ENCODE results near the gene PARD3.

PARD3 gene

DNA sequence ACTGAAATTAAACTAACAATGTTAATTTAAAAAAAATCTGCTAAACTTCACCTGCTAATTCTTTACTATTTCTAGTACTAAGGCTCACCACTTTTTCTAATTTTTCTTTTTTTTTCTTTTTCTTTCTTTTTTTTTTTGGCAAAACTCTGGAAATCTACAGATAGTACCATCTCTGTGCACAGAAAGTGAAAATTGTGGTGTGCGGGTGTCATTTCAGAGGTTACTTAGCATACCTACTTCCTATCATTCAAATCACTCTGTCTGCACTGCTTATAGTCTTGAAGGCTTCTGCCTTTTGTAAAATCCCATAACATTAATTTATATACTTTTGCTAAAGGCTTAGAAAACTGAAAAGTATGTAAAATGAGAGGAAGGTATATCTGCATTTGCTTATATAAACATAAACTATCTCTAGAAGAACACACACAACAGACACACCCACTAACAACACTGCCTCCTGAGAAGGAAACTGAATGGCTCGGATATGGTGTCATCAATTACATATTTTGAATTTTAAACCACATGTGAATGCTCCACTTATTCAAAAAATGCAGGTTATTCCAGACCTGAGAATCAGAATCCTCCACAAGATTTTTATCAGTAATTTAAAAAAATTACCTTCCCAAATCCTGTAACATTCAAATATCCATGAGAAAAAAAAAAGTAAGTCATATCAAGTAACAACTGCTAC lies 229.5 kb downstream of the PARD3 start:
- Histone ChIP-seq H3K9me3 (ENCODE audit: control insufficient read depth in 2 of 2, low read length in 2 of 2) (no peaks in the 10 kb centered on the region), H3K36me3 (ENCODE audit: control insufficient read depth in 2 of 2, insufficient read depth in 2 of 2, low read length in 2 of 2) (no peaks in the 10 kb centered on the region), H3K27me3 (ENCODE audit: control insufficient read depth in 1 of 2, insufficient read depth in 2 of 2, low read length in 2 of 2) (no peaks in the 10 kb centered on the region), H3K9ac (ENCODE audit: low read length in 2 of 2) (no peak overlapping the region), H3K4me1 (ENCODE audit: control insufficient read depth, insufficient read depth, low read length) (peaks cover 3% of the 10 kb centered on the region), H3K27ac (ENCODE audit: low read length) (no peak overlapping the region), H3K4me3 (ENCODE audit: low read length in 2 of 2) (no peak overlapping the region)

DNA sequence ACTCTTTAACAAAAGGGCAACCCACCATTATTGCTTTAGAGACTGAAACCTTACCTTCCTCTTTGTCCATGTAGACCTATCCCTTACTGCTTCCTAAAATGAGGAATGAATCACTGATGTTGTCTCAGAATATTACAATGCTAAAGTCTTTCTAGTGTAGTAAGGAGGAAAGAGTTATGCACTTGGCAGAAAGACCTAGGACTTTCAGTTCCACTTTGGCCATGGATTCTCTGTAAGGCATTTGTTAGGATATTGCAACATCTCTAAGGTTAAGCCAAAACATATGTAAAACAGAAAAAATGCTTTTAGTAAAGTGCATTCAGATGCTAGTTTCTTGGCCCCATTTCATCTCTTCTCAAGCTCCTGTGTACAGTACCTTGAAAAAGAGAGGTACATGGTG lies 230.9 kb downstream of the PARD3 start:
- Histone ChIP-seq H3K9me3 (ENCODE audit: control insufficient read depth in 2 of 2, low read length in 2 of 2) (no peaks in the 10 kb centered on the region), H3K27me3 (ENCODE audit: control insufficient read depth in 1 of 2, insufficient read depth in 2 of 2, low read length in 2 of 2) (no peaks in the 10 kb centered on the region), H3K27ac (ENCODE audit: low read length) (no peak overlapping the region), H3K4me1 (ENCODE audit: control insufficient read depth, insufficient read depth, low read length) (peaks cover 3% of the 10 kb centered on the region), H3K9ac (ENCODE audit: low read length in 2 of 2) (no peak overlapping the region), H3K36me3 (ENCODE audit: control insufficient read depth in 2 of 2, insufficient read depth in 2 of 2, low read length in 2 of 2) (no peaks in the 10 kb centered on the region), H3K4me3 (ENCODE audit: low read length in 2 of 2) (no peak overlapping the region)

DNA sequence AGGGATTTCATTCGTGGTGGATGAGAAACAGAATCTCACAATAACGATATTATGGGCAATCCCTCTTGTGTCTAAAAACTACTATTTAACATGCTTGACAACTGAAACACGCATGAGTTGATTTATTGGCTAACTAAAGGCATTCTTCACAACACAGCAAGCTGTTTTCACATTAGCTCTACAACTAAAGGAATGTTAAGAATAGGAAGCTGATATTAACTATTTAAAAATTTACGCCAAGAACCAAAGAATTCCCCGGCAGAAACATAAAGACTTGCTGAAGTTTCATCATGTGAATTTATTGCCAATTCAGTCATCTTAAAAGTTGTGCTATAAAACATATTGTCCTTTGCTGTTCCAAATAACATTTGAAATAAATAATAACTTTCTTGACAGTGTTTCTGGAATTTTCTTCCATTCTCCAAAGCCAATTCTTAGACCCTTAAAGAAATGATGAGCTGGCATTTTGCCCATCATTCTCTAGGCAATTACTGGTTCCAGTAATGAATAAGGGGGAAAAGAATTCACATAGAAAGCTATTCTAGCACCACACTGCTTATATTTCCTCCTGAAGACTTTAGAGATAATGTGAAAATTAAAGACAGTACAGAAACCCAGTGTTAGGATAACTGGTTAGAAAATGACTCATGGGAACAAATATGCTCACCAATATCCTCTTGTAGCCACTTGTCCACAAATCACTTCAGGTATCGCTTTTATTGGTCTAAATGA lies 233.1 kb downstream of the PARD3 start:
- no peaks in the 10 kb centered on the region for H3K36me3 ChIP-seq (ENCODE audit: control insufficient read depth in 2 of 2, insufficient read depth in 2 of 2, low read length in 2 of 2)
- H3K4me3 ChIP-seq (ENCODE audit: low read length in 2 of 2), result no peak overlapping the region
- no peak overlapping the region for H3K9ac ChIP-seq (ENCODE audit: low read length in 2 of 2)
- no peaks in the 10 kb centered on the region for H3K9me3 ChIP-seq (ENCODE audit: control insufficient read depth in 2 of 2, low read length in 2 of 2)
- no peaks in the 10 kb centered on the region for H3K27me3 ChIP-seq (ENCODE audit: control insufficient read depth in 1 of 2, insufficient read depth in 2 of 2, low read length in 2 of 2)
- peaks cover 9% of the 10 kb centered on the region for H3K4me1 ChIP-seq (ENCODE audit: control insufficient read depth, insufficient read depth, low read length)
- H3K27ac ChIP-seq (ENCODE audit: low read length), result no peak overlapping the region

DNA sequence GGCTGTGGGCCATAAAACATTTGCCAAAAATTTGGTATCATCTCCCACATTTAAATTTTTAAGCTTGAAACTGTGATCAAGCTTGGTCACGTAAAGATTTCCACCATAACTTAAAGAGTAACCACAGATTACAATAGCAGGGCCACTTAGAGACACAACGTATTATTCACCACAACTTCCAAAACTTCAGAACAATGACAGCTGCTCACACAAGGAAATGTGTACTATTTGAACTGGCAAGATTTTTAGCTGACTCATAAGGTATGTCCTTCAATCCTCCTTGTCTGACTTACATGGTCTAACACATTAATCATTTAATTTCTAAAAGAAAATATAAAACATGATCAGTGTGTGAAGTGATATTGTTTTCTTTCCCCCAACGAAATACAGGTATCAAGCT lies 234.5 kb downstream of the PARD3 start:
- Histone ChIP-seq H3K36me3 (ENCODE audit: control insufficient read depth in 2 of 2, insufficient read depth in 2 of 2, low read length in 2 of 2) (no peaks in the 10 kb centered on the region), H3K9ac (ENCODE audit: low read length in 2 of 2) (no peak overlapping the region), H3K4me1 (ENCODE audit: control insufficient read depth, insufficient read depth, low read length) (peaks cover 10% of the 10 kb centered on the region), H3K9me3 (ENCODE audit: control insufficient read depth in 2 of 2, low read length in 2 of 2) (no peaks in the 10 kb centered on the region), H3K4me3 (ENCODE audit: low read length in 2 of 2) (no peak overlapping the region), H3K27me3 (ENCODE audit: control insufficient read depth in 1 of 2, insufficient read depth in 2 of 2, low read length in 2 of 2) (no peaks in the 10 kb centered on the region), H3K27ac (ENCODE audit: low read length) (no peak overlapping the region)

DNA sequence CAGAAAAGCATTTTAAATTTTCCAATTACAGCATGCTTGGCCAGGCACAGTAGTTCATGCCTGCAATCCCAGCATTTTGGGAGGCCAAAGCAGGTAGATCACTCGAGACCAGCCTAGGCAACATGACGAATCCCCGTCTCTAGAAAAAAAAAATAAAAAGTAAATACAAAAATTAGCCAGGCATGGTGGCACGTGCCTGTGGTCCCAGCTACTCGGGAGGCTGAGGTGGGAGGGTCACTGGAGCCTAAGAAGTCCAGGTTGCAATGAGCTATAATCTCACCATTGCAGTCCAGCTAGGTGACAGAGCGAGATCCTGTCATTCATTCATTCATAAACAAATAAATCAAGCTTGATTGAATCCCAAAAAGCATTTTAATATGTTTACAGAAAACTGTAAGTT lies 234.9 kb downstream of the PARD3 start:
- no peak overlapping the region for H3K9ac ChIP-seq (ENCODE audit: low read length in 2 of 2)
- no peaks in the 10 kb centered on the region for H3K27me3 ChIP-seq (ENCODE audit: control insufficient read depth in 1 of 2, insufficient read depth in 2 of 2, low read length in 2 of 2)
- no peak overlapping the region for H3K27ac ChIP-seq (ENCODE audit: low read length)
- no peak overlapping the region for H3K4me3 ChIP-seq (ENCODE audit: low read length in 2 of 2)
- H3K36me3 ChIP-seq (ENCODE audit: control insufficient read depth in 2 of 2, insufficient read depth in 2 of 2, low read length in 2 of 2), result no peaks in the 10 kb centered on the region
- no peaks in the 10 kb centered on the region for H3K9me3 ChIP-seq (ENCODE audit: control insufficient read depth in 2 of 2, low read length in 2 of 2)
- peaks cover 10% of the 10 kb centered on the region for H3K4me1 ChIP-seq (ENCODE audit: control insufficient read depth, insufficient read depth, low read length)

DNA sequence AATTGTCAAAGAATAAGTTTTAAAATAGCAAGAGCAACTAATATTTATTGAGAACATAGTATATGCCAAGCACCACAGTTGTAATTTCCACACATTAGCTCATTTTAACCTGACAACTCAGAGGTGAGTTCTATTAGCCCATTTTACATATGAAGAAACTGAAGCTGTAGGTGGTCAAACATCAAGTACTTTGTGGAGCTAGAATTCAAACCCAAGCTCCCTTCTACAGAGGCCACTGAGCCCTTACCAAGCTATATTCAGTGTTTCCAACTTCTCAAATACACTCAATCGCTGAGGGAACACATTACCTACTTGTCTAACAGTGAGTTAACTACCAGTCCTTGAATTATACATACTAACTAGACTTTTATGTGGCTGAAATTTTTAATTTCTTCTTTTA lies 236.6 kb downstream of the PARD3 start:
- no peak overlapping the region for H3K4me3 ChIP-seq (ENCODE audit: low read length in 2 of 2)

DNA sequence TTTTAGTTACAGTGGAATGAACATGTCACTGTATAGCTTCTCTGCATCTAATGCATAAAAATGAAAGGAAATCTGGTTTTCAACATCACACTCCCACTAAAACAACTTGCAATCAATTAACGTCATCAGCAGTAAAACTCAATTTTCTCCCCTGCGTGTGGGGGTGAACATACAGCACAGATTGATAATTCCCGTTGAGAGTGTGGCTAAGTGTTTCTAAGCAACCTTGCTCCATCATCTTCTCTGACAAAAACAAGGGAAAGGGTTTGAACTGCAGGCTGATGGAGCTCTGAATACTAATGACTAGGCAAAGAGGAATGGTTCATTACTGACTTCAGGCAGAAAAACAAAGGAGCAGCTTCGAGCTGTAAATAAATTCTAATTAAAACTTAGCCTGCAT lies 238.3 kb downstream of the PARD3 start:
- Histone ChIP-seq H3K4me1 (ENCODE audit: control insufficient read depth, insufficient read depth, low read length) (peaks cover 8% of the 10 kb centered on the region), H3K9ac (ENCODE audit: low read length in 2 of 2) (no peak overlapping the region), H3K9me3 (ENCODE audit: control insufficient read depth in 2 of 2, low read length in 2 of 2) (no peaks in the 10 kb centered on the region), H3K27ac (ENCODE audit: low read length) (no peak overlapping the region), H3K27me3 (ENCODE audit: control insufficient read depth in 1 of 2, insufficient read depth in 2 of 2, low read length in 2 of 2) (no peaks in the 10 kb centered on the region), H3K36me3 (ENCODE audit: control insufficient read depth in 2 of 2, insufficient read depth in 2 of 2, low read length in 2 of 2) (no peaks in the 10 kb centered on the region), H3K4me3 (ENCODE audit: low read length in 2 of 2) (no peak overlapping the region)

More for the DNA sequence above, 236.6 kb downstream of the PARD3 start:
- Histone ChIP-seq H3K27me3 (ENCODE audit: control insufficient read depth in 1 of 2, insufficient read depth in 2 of 2, low read length in 2 of 2) (no peaks in the 10 kb centered on the region), H3K27ac (ENCODE audit: low read length) (no peak overlapping the region), H3K9me3 (ENCODE audit: control insufficient read depth in 2 of 2, low read length in 2 of 2) (no peaks in the 10 kb centered on the region), H3K4me1 (ENCODE audit: control insufficient read depth, insufficient read depth, low read length) (peaks cover 10% of the 10 kb centered on the region), H3K36me3 (ENCODE audit: control insufficient read depth in 2 of 2, insufficient read depth in 2 of 2, low read length in 2 of 2) (no peaks in the 10 kb centered on the region), H3K9ac (ENCODE audit: low read length in 2 of 2) (no peak overlapping the region)

DNA sequence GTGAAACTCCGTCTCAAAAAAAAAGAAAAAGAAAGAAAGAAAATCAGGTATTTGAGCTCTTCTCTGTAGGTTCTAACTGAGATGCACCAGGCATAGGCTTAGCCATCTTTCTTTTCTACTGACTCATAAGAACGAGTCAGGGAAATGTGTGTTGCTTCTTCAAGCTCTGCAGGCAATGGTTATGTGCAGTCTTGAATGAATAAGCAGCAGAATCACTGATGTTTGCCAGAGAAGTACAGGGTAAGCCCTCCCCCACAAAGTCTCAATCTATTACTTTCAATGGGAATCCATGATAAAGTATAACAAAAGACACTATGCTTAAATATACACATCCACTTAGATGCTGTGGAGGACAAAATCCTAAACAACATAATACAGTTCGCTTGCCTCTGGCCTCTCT lies 239.2 kb downstream of the PARD3 start:
- Histone ChIP-seq H3K27me3 (ENCODE audit: control insufficient read depth in 1 of 2, insufficient read depth in 2 of 2, low read length in 2 of 2) (no peaks in the 10 kb centered on the region), H3K4me1 (ENCODE audit: control insufficient read depth, insufficient read depth, low read length) (peaks cover 8% of the 10 kb centered on the region)

DNA sequence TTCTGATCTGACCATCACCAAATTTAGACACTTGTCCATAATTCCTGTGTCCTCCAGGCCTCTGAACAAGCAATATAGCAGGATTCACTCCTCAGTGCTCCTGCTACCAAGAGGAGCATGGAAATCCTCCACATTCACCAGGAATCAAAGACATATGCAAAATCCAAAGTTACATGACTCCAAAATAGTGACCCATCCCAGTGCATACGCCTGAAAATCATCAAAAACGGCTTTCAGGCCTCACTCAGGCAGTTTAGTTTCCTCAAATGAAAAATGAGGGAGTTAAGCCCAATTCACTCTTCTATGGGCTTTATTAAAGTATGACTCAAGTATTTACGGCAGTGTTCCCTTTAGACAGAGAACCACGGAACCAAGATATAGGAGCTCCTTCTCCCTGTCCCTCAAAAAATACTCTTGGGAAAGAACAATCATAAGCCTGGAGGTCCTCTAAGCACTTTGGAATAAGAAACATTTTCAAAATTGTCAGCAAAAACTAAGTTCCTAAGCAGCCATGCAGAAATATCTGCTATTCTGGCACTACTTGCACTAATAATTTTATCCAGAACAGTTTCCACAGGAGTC lies 240.7 kb downstream of the PARD3 start:
- H3K9ac ChIP-seq (ENCODE audit: low read length in 2 of 2), result peak overlapping the region in 1 of 2 donors; percentile 13
- H3K4me1 ChIP-seq (ENCODE audit: control insufficient read depth, insufficient read depth, low read length), result peaks cover 8% of the 10 kb centered on the region
- no peaks in the 10 kb centered on the region for H3K9me3 ChIP-seq (ENCODE audit: control insufficient read depth in 2 of 2, low read length in 2 of 2)
- H3K27me3 ChIP-seq (ENCODE audit: control insufficient read depth in 1 of 2, insufficient read depth in 2 of 2, low read length in 2 of 2), result no peaks in the 10 kb centered on the region
- H3K4me3 ChIP-seq (ENCODE audit: low read length in 2 of 2), result no peak overlapping the region
- no peak overlapping the region for H3K27ac ChIP-seq (ENCODE audit: low read length)
- no peaks in the 10 kb centered on the region for H3K36me3 ChIP-seq (ENCODE audit: control insufficient read depth in 2 of 2, insufficient read depth in 2 of 2, low read length in 2 of 2)

More for the DNA sequence above, 239.2 kb downstream of the PARD3 start:
- no peak overlapping the region for H3K27ac ChIP-seq (ENCODE audit: low read length)
- no peaks in the 10 kb centered on the region for H3K9me3 ChIP-seq (ENCODE audit: control insufficient read depth in 2 of 2, low read length in 2 of 2)
- H3K4me3 ChIP-seq (ENCODE audit: low read length in 2 of 2), result no peak overlapping the region
- no peak overlapping the region for H3K9ac ChIP-seq (ENCODE audit: low read length in 2 of 2)
- no peaks in the 10 kb centered on the region for H3K36me3 ChIP-seq (ENCODE audit: control insufficient read depth in 2 of 2, insufficient read depth in 2 of 2, low read length in 2 of 2)

DNA sequence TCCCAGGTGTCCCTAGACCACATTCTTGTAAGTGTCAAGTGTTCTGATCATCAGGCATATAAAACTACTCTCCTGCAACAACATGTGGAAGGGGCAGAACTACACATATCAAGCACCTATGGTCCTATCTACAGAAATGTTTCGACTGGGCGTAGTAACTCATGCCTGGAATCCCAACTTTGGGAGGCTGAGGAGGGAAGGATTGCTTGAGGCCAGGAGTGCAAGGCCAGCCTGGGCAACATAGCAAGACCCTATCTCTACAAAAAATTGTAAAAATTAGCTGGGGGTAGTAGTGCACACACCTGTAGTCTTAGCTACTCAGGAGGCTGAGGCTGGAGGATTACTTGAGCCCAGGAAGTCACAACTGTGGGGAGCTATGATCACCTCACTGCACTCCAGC lies 244.2 kb downstream of the PARD3 start:
- H3K36me3 ChIP-seq (ENCODE audit: control insufficient read depth in 2 of 2, insufficient read depth in 2 of 2, low read length in 2 of 2), result no peaks in the 10 kb centered on the region
- H3K4me3 ChIP-seq (ENCODE audit: low read length in 2 of 2), result no peak overlapping the region
- no peak overlapping the region for H3K27ac ChIP-seq (ENCODE audit: low read length)
- H3K9ac ChIP-seq (ENCODE audit: low read length in 2 of 2), result no peak overlapping the region
- no peaks in the 10 kb centered on the region for H3K4me1 ChIP-seq (ENCODE audit: control insufficient read depth, insufficient read depth, low read length)
- no peaks in the 10 kb centered on the region for H3K9me3 ChIP-seq (ENCODE audit: control insufficient read depth in 2 of 2, low read length in 2 of 2)
- H3K27me3 ChIP-seq (ENCODE audit: control insufficient read depth in 1 of 2, insufficient read depth in 2 of 2, low read length in 2 of 2), result no peaks in the 10 kb centered on the region

Measured in stomach smooth muscle (tissue), 2 donors.